ENCODE results near the gene TRMU. TPM values are rescaled to one million over a fixed set of nuclear protein-coding genes. Genes with fewer than 3 reads are reported as not detected.
A peak's percentile ranks its signal among the peaks of the same experiment; 100 is the strongest.

Gene TRMU
- total and polyA plus RNA-seq, 5 donors from 2014 or later, result 11.0 to 63.3 (median 17.1) TPM

DNA sequence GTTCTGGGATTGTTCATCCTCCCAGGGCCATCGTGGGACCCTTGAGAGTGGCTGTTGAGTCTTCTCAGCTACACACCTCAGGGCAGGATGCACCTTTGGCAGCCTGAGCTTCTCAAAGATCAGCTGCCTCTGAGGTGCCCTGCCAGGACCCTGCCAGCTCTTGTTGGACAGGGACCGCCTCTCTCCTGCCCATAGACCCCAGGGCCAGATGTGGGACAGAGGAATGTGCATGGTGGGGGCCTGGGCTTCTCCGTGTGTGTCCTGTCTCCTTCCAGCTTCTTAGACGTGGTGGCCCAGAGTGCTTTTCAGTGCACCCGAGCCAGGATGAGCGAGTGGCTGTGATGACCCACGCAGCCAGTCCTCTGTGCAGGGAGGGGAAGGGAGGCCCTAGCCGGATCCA lies 5.9 kb upstream of the TRMU start:
- no peak overlapping the region for H3K4me3 ChIP-seq (ENCODE audit: low read depth, low read length)

GRCh38 chr22:46330426-46330825 lies 5.1 kb upstream of the TRMU start:
- peaks cover 5% of the 10 kb centered on the region for H3K4me1 ChIP-seq (ENCODE audit: control insufficient read depth, insufficient read depth, low read length, poor library complexity, severe bottlenecking)
- H3K27me3 Mint-ChIP-seq, result no peaks in the 10 kb centered on the region
- H3K9me3 Mint-ChIP-seq, result no peaks in the 10 kb centered on the region
- no peaks in the 10 kb centered on the region for H3K36me3 ChIP-seq (ENCODE audit: control insufficient read depth, insufficient read depth, low read length)
- no peaks in the 10 kb centered on the region for H3K36me3 Mint-ChIP-seq
- H3K27ac Mint-ChIP-seq, result peak overlapping the region in 2 of 3 donors; percentile 12 to 42
- H3K4me1 Mint-ChIP-seq, result peaks cover 0 to 8% (median 0%) of the 10 kb centered on the region in 4 donors
- H3K4me3 ChIP-seq (ENCODE audit: low read depth, low read length), result no peak overlapping the region
- H3K9me3 ChIP-seq (ENCODE audit: control insufficient read depth in 2 of 2, low read length in 2 of 2), result no peaks in the 10 kb centered on the region
- no peaks in the 10 kb centered on the region for H3K27me3 ChIP-seq (ENCODE audit: control insufficient read depth, insufficient read depth, low read length)
- ATAC-seq (ENCODE audit: low read depth in 2 of 2) (no peak), DNase-seq (no peak)
- no peak overlapping the region for H3K27ac ChIP-seq (ENCODE audit: insufficient read depth, low read length, poor library complexity, severe bottlenecking)
- peak overlapping the region in 1 of 4 donors; percentile 74 for H3K4me3 Mint-ChIP-seq

More for the DNA sequence above, 5.9 kb upstream of the TRMU start:
- Histone ChIP-seq H3K9me3 (ENCODE audit: control insufficient read depth in 2 of 2, low read length in 2 of 2) (no peaks in the 10 kb centered on the region), H3K27ac (ENCODE audit: insufficient read depth, low read length, poor library complexity, severe bottlenecking) (no peak overlapping the region), H3K36me3 (ENCODE audit: control insufficient read depth, insufficient read depth, low read length) (no peaks in the 10 kb centered on the region), H3K27me3 (ENCODE audit: control insufficient read depth, insufficient read depth, low read length) (no peaks in the 10 kb centered on the region), H3K4me1 (ENCODE audit: control insufficient read depth, insufficient read depth, low read length, poor library complexity, severe bottlenecking) (no peaks in the 10 kb centered on the region)
- no peaks in the 10 kb centered on the region for H3K27me3 Mint-ChIP-seq
- H3K27ac Mint-ChIP-seq, result peak overlapping the region in 1 of 3 donors; percentile 67
- ATAC-seq (ENCODE audit: low read depth in 2 of 2) (no peak), DNase-seq (no peak)
- H3K4me3 Mint-ChIP-seq, result no peak overlapping the region
- no peaks in the 10 kb centered on the region for H3K36me3 Mint-ChIP-seq
- H3K9me3 Mint-ChIP-seq, result no peaks in the 10 kb centered on the region
- H3K4me1 Mint-ChIP-seq, result peaks cover 0 to 4% (median 0%) of the 10 kb centered on the region in 4 donors

DNA sequence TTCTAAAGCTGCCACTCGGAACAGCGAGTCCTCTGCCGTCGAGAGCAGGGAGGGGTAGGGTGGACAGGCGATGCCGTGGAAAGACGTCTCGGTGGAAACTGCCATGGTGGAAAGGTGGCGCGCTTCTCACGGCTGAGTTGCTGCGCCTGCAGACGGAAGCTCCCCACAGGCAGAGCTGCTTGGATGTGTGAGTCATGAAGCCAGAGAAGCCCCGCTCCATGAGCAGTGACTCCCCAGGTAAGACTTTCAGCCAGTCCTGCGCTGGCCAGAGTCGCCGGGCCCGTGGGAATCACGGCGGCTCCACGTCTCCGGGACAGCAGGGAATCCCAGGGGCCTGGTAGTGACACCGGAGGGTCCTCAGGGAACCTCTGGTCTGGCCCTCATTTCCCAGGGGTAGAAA lies 4.0 kb upstream of the TRMU start:
- Mint-ChIP-seq H3K4me1 (peaks cover 0 to 13% (median 4%) of the 10 kb centered on the region in 4 donors), H3K27me3 (no peaks in the 10 kb centered on the region), H3K27ac (no peak overlapping the region), H3K36me3 (peaks cover 3% of the 10 kb centered on the region), H3K4me3 (no peak overlapping the region), H3K9me3 (no peaks in the 10 kb centered on the region)
- H3K27ac ChIP-seq (ENCODE audit: insufficient read depth, low read length, poor library complexity, severe bottlenecking), result no peak overlapping the region
- no peak overlapping the region for H3K4me3 ChIP-seq (ENCODE audit: low read depth, low read length)
- H3K9me3 ChIP-seq (ENCODE audit: control insufficient read depth in 2 of 2, low read length in 2 of 2), result no peaks in the 10 kb centered on the region
- H3K27me3 ChIP-seq (ENCODE audit: control insufficient read depth, insufficient read depth, low read length), result no peaks in the 10 kb centered on the region
- peaks cover 7% of the 10 kb centered on the region for H3K4me1 ChIP-seq (ENCODE audit: control insufficient read depth, insufficient read depth, low read length, poor library complexity, severe bottlenecking)
- no peaks in the 10 kb centered on the region for H3K36me3 ChIP-seq (ENCODE audit: control insufficient read depth, insufficient read depth, low read length)
- ATAC-seq (ENCODE audit: low read depth in 2 of 2), result no peak
- DNase-seq, result no peak

DNA sequence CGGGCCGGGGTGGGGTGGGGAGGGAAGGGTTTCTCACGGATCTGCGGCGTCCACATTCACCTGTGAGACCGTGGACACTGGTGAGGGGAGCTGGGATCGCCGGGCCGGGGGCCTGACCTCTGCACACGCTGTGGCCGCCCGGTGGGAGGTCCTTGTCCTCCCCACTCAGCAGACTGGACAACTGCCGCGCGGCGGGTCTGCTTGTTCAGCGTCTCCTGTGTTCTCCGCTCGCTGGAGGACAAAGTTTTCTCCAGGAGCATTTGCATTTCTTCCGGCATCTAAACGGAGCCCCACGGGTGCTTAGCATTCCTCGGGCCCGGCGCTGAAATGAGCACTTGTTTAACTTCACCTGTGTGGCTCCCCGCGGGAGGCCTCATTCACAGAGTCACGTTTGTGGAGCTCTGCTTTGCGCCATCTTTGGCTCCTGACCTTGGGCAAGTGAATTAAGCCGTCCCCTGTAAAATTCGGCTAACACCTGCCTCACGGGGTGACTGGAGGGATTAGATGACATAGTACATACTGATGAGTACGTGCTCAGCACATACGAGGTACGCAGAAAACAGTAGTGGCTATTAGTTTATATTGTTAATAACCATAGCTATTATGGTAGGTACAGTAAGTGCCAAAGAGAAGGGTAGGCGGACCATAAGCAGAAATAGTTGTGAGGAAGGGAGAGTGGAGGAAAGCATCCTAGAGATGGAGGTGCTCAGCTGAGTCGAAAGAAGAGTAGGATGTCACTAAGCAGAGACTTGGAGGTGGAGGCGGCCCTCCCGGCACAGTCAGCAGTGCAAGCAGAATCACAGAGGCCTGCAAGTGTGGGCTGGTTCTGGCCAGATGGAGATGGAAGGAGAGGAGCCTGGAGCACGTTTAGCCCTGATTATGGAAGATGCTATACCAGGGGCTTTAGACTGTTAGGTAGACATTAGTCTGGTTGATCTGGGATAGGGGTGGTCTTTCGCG lies 885 bp downstream of the TRMU start:
- peaks cover 5 to 51% (median 29%) of the 10 kb centered on the region in 4 donors for H3K4me1 Mint-ChIP-seq

GRCh38 chr22:46337870-46338269 lies 2.4 kb downstream of the TRMU start:
- H3K36me3 Mint-ChIP-seq, result peaks cover 41% of the 10 kb centered on the region

More for the DNA sequence above, 885 bp downstream of the TRMU start:
- no peaks in the 10 kb centered on the region for H3K9me3 ChIP-seq (ENCODE audit: control insufficient read depth in 2 of 2, low read length in 2 of 2)
- peaks cover 17% of the 10 kb centered on the region for H3K4me1 ChIP-seq (ENCODE audit: control insufficient read depth, insufficient read depth, low read length, poor library complexity, severe bottlenecking)
- no peaks in the 10 kb centered on the region for H3K27me3 Mint-ChIP-seq
- peak overlapping the region; percentile 87 for H3K4me3 ChIP-seq (ENCODE audit: low read depth, low read length)
- H3K36me3 Mint-ChIP-seq, result peaks cover 35% of the 10 kb centered on the region
- peak overlapping the region; percentile 92 to 96 (median 93) for H3K27ac Mint-ChIP-seq
- H3K4me3 Mint-ChIP-seq, result peak overlapping the region; percentile 88 to 99 (median 96)
- no peaks in the 10 kb centered on the region for H3K9me3 Mint-ChIP-seq
- H3K27ac ChIP-seq (ENCODE audit: insufficient read depth, low read length, poor library complexity, severe bottlenecking), result peak overlapping the region; percentile 73
- ATAC-seq (ENCODE audit: low read depth in 2 of 2), result no peak
- peak in 1 of 3 donors; percentile 38 for DNase-seq
- H3K36me3 ChIP-seq (ENCODE audit: control insufficient read depth, insufficient read depth, low read length), result peaks cover 34% of the 10 kb centered on the region
- no peaks in the 10 kb centered on the region for H3K27me3 ChIP-seq (ENCODE audit: control insufficient read depth, insufficient read depth, low read length)

DNA sequence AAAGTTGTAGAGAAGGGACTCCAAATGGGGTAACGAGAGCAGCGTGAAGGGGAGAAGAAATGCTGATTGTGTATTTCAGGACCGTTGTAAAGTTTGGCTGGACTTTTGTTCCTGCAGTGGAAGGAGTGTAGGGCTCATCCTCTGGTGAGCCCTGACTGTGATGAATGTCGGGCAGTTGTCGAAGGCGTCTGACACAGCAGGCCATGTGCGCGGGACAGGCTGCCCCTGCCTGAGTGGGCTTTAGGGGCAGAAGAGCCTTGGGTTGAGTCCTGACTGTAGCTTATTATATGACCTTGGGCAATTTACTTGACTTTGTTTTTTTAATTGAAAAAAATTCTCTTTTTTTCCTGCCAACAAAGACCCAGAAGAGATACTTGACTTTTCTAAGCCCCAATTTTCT lies 3.1 kb downstream of the TRMU start:
- no peaks in the 10 kb centered on the region for H3K9me3 Mint-ChIP-seq
- Histone ChIP-seq H3K27ac (ENCODE audit: insufficient read depth, low read length, poor library complexity, severe bottlenecking) (no peak overlapping the region), H3K9me3 (ENCODE audit: control insufficient read depth in 2 of 2, low read length in 2 of 2) (no peaks in the 10 kb centered on the region), H3K4me1 (ENCODE audit: control insufficient read depth, insufficient read depth, low read length, poor library complexity, severe bottlenecking) (peaks cover 17% of the 10 kb centered on the region), H3K27me3 (ENCODE audit: control insufficient read depth, insufficient read depth, low read length) (no peaks in the 10 kb centered on the region), H3K36me3 (ENCODE audit: control insufficient read depth, insufficient read depth, low read length) (peaks cover 55% of the 10 kb centered on the region), H3K4me3 (ENCODE audit: low read depth, low read length) (no peak overlapping the region)
- no peak for DNase-seq
- peak overlapping the region in 2 of 3 donors; percentile 49 to 67 for H3K27ac Mint-ChIP-seq
- H3K4me3 Mint-ChIP-seq, result peak overlapping the region in 2 of 4 donors; percentile 39 to 95
- H3K4me1 Mint-ChIP-seq, result peaks cover 5 to 56% (median 31%) of the 10 kb centered on the region in 4 donors
- H3K27me3 Mint-ChIP-seq, result no peaks in the 10 kb centered on the region
- ATAC-seq (ENCODE audit: low read depth in 2 of 2), result no peak
- peaks cover 43% of the 10 kb centered on the region for H3K36me3 Mint-ChIP-seq

More at GRCh38 chr22:46337870-46338269, 2.4 kb downstream of the TRMU start:
- no peak overlapping the region for H3K4me3 ChIP-seq (ENCODE audit: low read depth, low read length)
- Mint-ChIP-seq H3K4me1 (peaks cover 5 to 55% (median 29%) of the 10 kb centered on the region in 4 donors), H3K27me3 (no peaks in the 10 kb centered on the region), H3K4me3 (peak overlapping the region in 3 of 4 donors; percentile 44 to 95 (median 88)), H3K9me3 (no peaks in the 10 kb centered on the region), H3K27ac (peak overlapping the region in 1 of 3 donors; percentile 49)
- H3K27ac ChIP-seq (ENCODE audit: insufficient read depth, low read length, poor library complexity, severe bottlenecking), result no peak overlapping the region
- peaks cover 48% of the 10 kb centered on the region for H3K36me3 ChIP-seq (ENCODE audit: control insufficient read depth, insufficient read depth, low read length)
- H3K27me3 ChIP-seq (ENCODE audit: control insufficient read depth, insufficient read depth, low read length), result no peaks in the 10 kb centered on the region
- ATAC-seq (ENCODE audit: low read depth in 2 of 2) (no peak), DNase-seq (no peak)
- peaks cover 17% of the 10 kb centered on the region for H3K4me1 ChIP-seq (ENCODE audit: control insufficient read depth, insufficient read depth, low read length, poor library complexity, severe bottlenecking)
- H3K9me3 ChIP-seq (ENCODE audit: control insufficient read depth in 2 of 2, low read length in 2 of 2), result no peaks in the 10 kb centered on the region

DNA sequence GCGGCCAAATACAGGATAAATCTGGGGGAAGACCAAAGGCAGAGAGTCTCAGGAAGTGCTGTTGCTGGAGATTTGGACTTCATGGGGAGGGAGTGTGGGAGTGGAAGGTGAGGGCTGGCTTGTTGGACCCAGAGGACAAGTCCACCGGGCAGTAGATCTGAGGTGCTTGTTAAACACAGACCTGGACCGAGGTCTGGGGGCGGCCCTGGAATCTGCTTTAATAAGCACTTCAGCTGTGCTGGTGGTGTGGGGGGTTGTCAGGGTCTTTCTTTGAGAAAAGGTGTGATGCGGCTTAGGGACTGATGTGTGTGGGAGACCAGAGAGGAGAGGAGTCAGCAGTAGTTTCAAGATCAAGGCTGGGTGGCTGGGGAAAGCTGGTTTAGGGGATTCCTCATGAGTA lies 4.4 kb downstream of the TRMU start:
- no peaks in the 10 kb centered on the region for H3K9me3 Mint-ChIP-seq
- H3K27ac ChIP-seq (ENCODE audit: insufficient read depth, low read length, poor library complexity, severe bottlenecking), result no peak overlapping the region
- H3K27ac Mint-ChIP-seq, result no peak overlapping the region
- peak overlapping the region in 1 of 4 donors; percentile 45 for H3K4me3 Mint-ChIP-seq
- no peak for ATAC-seq (ENCODE audit: low read depth in 2 of 2)
- H3K4me1 Mint-ChIP-seq, result peaks cover 5 to 51% (median 36%) of the 10 kb centered on the region in 4 donors
- H3K27me3 ChIP-seq (ENCODE audit: control insufficient read depth, insufficient read depth, low read length), result no peaks in the 10 kb centered on the region
- H3K9me3 ChIP-seq (ENCODE audit: control insufficient read depth in 2 of 2, low read length in 2 of 2), result no peaks in the 10 kb centered on the region
- peaks cover 15% of the 10 kb centered on the region for H3K4me1 ChIP-seq (ENCODE audit: control insufficient read depth, insufficient read depth, low read length, poor library complexity, severe bottlenecking)
- peaks cover 68% of the 10 kb centered on the region for H3K36me3 ChIP-seq (ENCODE audit: control insufficient read depth, insufficient read depth, low read length)
- H3K36me3 Mint-ChIP-seq, result peaks cover 52% of the 10 kb centered on the region
- no peak overlapping the region for H3K4me3 ChIP-seq (ENCODE audit: low read depth, low read length)
- DNase-seq, result no peak
- H3K27me3 Mint-ChIP-seq, result no peaks in the 10 kb centered on the region
